Measurements from ENCODE around the gene GDF7.

GRCh38 chr2:20691076-20691734, 24.3 kb downstream of the GDF7 start:
- TF ChIP-seq GABPA (IDR thresholded peaks at IDR 0.05; ENCODE audit: low read depth) (no peak), YY1 (IDR thresholded peaks at IDR 0.05; ENCODE audit: low read depth, low read length) (no peak), MYC (IDR thresholded peaks at IDR 0.05; ENCODE audit: insufficient read depth, insufficient read length, insufficient replicate concordance, low read length, severe bottlenecking) (no peak), MAX (IDR thresholded peaks at IDR 0.05; ENCODE audit: low read depth, low read length) (no peak), RAD21 (IDR thresholded peaks at IDR 0.05; ENCODE audit: insufficient read depth, low read depth, low read length) (no peak), ZBTB33 (IDR thresholded peaks at IDR 0.05) (no peak), CTCF (IDR thresholded peaks at IDR 0.05 in 2 of 3, conservative IDR thresholded peaks at IDR 0.05 in 1 of 3; ENCODE audit: control insufficient read depth in 2 of 3, extremely low read depth in 1 of 3, insufficient read depth in 1 of 3, low read depth in 3 of 3, low read length in 3 of 3) (no peak), CREB1 (IDR thresholded peaks at IDR 0.05; ENCODE audit: low read depth) (no peak), SMAD1 (IDR thresholded peaks at IDR 0.05; ENCODE audit: low read depth, partially characterized antibody) (no peak), ZNF384 (IDR thresholded peaks at IDR 0.05; ENCODE audit: borderline replicate concordance, low read depth, low read length) (no peak), POLR2AphosphoS5 (IDR thresholded peaks at IDR 0.05; ENCODE audit: low read length) (no peak), ZNF274 (IDR thresholded peaks at IDR 0.05; ENCODE audit: insufficient read depth, insufficient read length) (no peak), KDM1A (IDR thresholded peaks at IDR 0.05; ENCODE audit: borderline replicate concordance) (no peak)
